ENCODE data around the gene AZIN2.

DNA sequence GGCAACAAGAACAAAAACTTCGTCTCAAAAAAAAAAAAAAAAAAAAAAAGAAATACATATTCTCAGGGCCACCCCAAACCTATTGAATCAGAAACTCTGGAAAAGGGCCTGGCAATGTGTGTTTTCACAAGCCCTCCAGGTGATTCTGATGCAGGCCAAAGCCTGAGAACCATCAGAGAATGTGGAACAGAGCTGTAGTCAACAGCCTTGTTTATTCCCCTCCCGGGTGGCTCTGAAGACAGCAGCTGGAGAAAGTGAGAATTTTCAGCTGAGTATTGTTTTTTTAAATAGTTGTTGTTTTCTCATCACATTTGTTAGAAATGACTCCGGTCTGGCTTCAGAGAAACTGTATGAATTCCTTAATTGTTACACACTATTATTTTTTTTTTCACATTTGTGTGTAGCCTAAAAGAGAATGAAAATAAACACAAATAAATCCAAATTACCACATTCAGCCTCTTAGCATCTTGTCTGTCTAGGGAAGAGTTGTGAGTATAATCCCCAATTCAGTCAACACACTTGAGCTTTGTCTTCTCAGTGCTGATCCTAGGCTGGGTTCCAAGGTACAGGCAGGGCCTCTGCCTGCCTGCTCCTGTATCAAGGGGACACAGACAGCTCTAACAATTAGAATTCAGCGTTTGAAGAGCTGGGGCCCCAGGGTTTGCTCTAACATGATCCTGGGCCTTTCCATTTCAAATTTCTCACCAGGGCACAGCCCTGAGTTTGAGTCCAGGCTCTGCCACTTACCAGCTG is 6.6 kb upstream of the AZIN2 start:
- TF ChIP-seq EZH2 (IDR thresholded peaks at IDR 0.05) (no peak), POLR2AphosphoS5 (IDR thresholded peaks at IDR 0.05; ENCODE audit: borderline replicate concordance, low read depth, low read length) (no peak), FOXP2 (optimal IDR thresholded peaks at IDR 0.05; ENCODE audit: control extremely low read depth, extremely low read length, insufficient read depth) (no peak)

Data from SK-N-MC (cell line).